CD4-positive, alpha-beta memory T cell (primary cell): ENCODE results near the gene ROCK1. TPM values are rescaled to one million over a fixed set of nuclear protein-coding genes. Genes with fewer than 3 reads are reported as not detected.
"Not testable (repeated sequence)": the region's sequence is repeated elsewhere in the genome, so short reads cannot be mapped to it uniquely, and the experiment has no call there.

Source experiments
- CTCF ChIA-PET: fragments of 350-600 bp; sonication (Branson Sonifier 250); formaldehyde crosslinking; loops from one replicate; lab custom pipeline; 2021; ENCODE audit warnings: inconsistent platforms; ENCODE audit not compliant: partially characterized antibody; lab: Charles Lee
- POLR2A ChIA-PET: fragments of 350-600 bp; sonication (Branson Sonifier 250); formaldehyde crosslinking; loops from one replicate; lab custom pipeline; 2021; ENCODE audit not compliant: partially characterized antibody; lab: Charles Lee
- DNase-seq, 5 donors: peaks; one replicate each; pipeline versions ENCODE4 v3.0.0 to v3.0.0-alpha.2; 2020 to 2022; ENCODE audit warnings: mixed read lengths in 1 of 5
- H3K27ac ChIP-seq: one replicate; pipeline ENCODE4 v1.7.0; 2013; ENCODE audit warnings: low read depth, low read length
- H3K27me3 ChIP-seq: 2 replicates; pipeline ENCODE4 v1.7.0; 2013; ENCODE audit warnings: mild to moderate bottlenecking, low read length, moderate library complexity; ENCODE audit not compliant: insufficient read depth
- H3K36me3 ChIP-seq: 2 replicates; pipeline ENCODE4 v1.7.0; 2013; ENCODE audit warnings: mild to moderate bottlenecking, low read length, moderate library complexity; ENCODE audit not compliant: insufficient read depth
- H3K4me1 ChIP-seq: 2 replicates; pipeline ENCODE4 v1.7.0; 2013; ENCODE audit warnings: mild to moderate bottlenecking, low read length, moderate library complexity; ENCODE audit not compliant: insufficient read depth
- H3K4me3 ChIP-seq, 2 donors: one replicate each; pipeline ENCODE4 v1.7.0; 2013; ENCODE audit warnings: low read length in 2 of 2, mild to moderate bottlenecking in 1 of 2
- H3K9me3 ChIP-seq, 2 donors: one replicate each; pipeline ENCODE4 v1.7.0; 2013; ENCODE audit warnings: low read length in 2 of 2, control low read depth in 1 of 2; ENCODE audit not compliant: control insufficient read depth in 1 of 2
- H3K27ac Mint-ChIP-seq, 7 donors: one replicate each; pipeline ENCODE4 v1.8.0; 2020 to 2021; ENCODE audit warnings: mixed read lengths in 7 of 7, mild to moderate bottlenecking in 6 of 7, inconsistent platforms in 3 of 7, moderate library complexity in 3 of 7
- H3K27me3 Mint-ChIP-seq, 2 donors: one replicate each; pipeline ENCODE4 v1.8.0; 2020 to 2021; ENCODE audit warnings: mixed read lengths in 2 of 2
- H3K36me3 Mint-ChIP-seq, 2 donors: one replicate each; pipeline ENCODE4 v1.8.0; 2020 to 2021; ENCODE audit warnings: mixed read lengths in 2 of 2, inconsistent platforms in 1 of 2, mild to moderate bottlenecking in 1 of 2
- H3K4me1 Mint-ChIP-seq, 4 donors: one replicate each; pipeline ENCODE4 v1.8.0; 2020 to 2021; ENCODE audit warnings: mixed read lengths in 4 of 4, mild to moderate bottlenecking in 1 of 4
- H3K4me3 Mint-ChIP-seq, 8 donors: one replicate each; pipeline ENCODE4 v1.8.0; 2020 to 2021; ENCODE audit warnings: mixed read lengths in 8 of 8, mild to moderate bottlenecking in 7 of 8, moderate library complexity in 6 of 8, inconsistent platforms in 3 of 8
- H3K9me3 Mint-ChIP-seq, 8 donors: one replicate each; pipeline ENCODE4 v1.8.0; 2020 to 2021; ENCODE audit warnings: mixed read lengths in 8 of 8, mild to moderate bottlenecking in 5 of 8, inconsistent platforms in 3 of 8, moderate library complexity in 1 of 8
- intact Hi-C: fragments of 100-400 bp; cut with micrococcal nuclease; formaldehyde crosslinking; loops from one replicate; pipeline ENCODE4 v1.15.1; 2023
- polyA plus RNA-seq, 2 donors: library from polyadenylated mRNA; unstranded; fragments of 300-500 nt; fragmentation: Illumina TruSeq; gene quantifications; one replicate each; pipeline ENCODE4 v1.2.3, GENCODE V29; 2021
- total RNA-seq, 2 experiments: library from RNA; stranded (reverse); gene quantifications; one replicate each; pipeline ENCODE4 v1.2.3, GENCODE V29; 2021

Gene ROCK1
- total and polyA plus RNA-seq, 4 experiments from 2014 or later, result 13.0 to 82.8 (median 66.5) TPM

GRCh38 chr18:21040466-21040865 lies 71.1 kb downstream of the ROCK1 start:
- intact Hi-C loops, result no loop called here
- Mint-ChIP-seq H3K36me3 (peaks cover 30 to 43% of the 10 kb centered on the region in 2 donors), H3K27me3 (no peaks in the 10 kb centered on the region), H3K4me3 (no peak overlapping the region), H3K4me1 (peaks cover 9 to 16% (median 11%) of the 10 kb centered on the region in 4 donors), H3K9me3 (no peaks in the 10 kb centered on the region), H3K27ac (peak overlapping the region in 1 of 7 donors; percentile 23)
- Histone ChIP-seq H3K36me3 (peaks cover 10% of the 10 kb centered on the region), H3K4me1 (peaks cover 10% of the 10 kb centered on the region), H3K4me3 (no peak overlapping the region), H3K27me3 (no peaks in the 10 kb centered on the region), H3K9me3 (no peaks in the 10 kb centered on the region), H3K27ac (no peak overlapping the region)
- ChIA-PET CTCF (no interaction called here), POLR2A (no interaction called here)
- no peak for DNase-seq

DNA sequence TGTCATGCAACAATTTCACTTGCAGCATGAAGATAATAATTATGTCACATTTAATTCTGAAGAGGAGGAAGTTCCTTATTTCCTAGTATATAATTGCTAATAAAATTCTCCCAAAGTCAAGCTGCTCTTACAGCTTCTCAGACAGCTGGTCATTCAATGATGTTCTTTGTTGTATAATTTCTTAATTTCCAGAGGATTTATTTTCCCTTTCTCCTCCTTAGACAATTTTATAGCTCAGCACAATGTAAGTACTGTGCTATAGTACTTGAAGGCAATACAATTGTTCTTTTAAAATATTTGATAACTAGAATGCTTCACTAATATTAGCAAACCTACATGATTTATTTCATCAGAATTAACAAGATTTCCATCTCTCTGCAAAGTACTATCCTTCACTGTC lies 73.4 kb downstream of the ROCK1 start:
- Histone ChIP-seq H3K4me3 (no peak overlapping the region), H3K36me3 (peaks cover 10% of the 10 kb centered on the region), H3K9me3 (no peaks in the 10 kb centered on the region), H3K27ac (no peak overlapping the region), H3K27me3 (no peaks in the 10 kb centered on the region), H3K4me1 (no peaks in the 10 kb centered on the region)
- Mint-ChIP-seq H3K4me1 (peaks cover 7 to 14% (median 8%) of the 10 kb centered on the region in 4 donors), H3K9me3 (peaks cover 0 to 2% (median 0%) of the 10 kb centered on the region in 8 donors), H3K27ac (peak overlapping the region in 1 of 7 donors; percentile 13), H3K4me3 (no peak overlapping the region), H3K27me3 (no peaks in the 10 kb centered on the region), H3K36me3 (peaks cover 40 to 43% of the 10 kb centered on the region in 2 donors)
- ChIA-PET CTCF (no interaction called here), POLR2A (no interaction called here)
- no peak for DNase-seq
- intact Hi-C loops, result no loop called here

DNA sequence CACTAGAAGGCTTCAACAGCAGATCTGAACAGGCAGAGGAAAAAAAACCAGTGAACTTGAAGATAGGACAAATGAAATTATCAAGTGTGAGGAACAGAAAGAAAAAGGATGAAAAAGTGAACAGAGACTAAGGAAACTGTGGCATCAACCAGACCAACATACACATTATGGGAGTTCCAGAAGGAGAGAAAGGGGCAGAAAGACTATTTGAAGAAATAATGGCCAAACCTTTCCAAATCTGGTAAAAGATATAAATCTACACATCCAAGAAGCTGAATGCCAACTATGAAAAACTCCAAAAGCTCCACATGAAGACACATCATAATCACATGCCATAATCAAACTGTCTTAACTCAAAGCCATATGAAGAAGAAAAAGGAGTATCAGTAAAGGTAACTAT lies 79.8 kb downstream of the ROCK1 start:
- H3K27ac ChIP-seq, result no peak overlapping the region
- H3K9me3 ChIP-seq, result no peaks in the 10 kb centered on the region
- H3K27ac Mint-ChIP-seq, result peak overlapping the region in 2 of 7 donors; percentile 24 to 44
- peaks cover 16% of the 10 kb centered on the region for H3K36me3 ChIP-seq
- ChIA-PET POLR2A (no interaction called here), CTCF (no interaction called here)
- DNase-seq, result no peak
- H3K27me3 Mint-ChIP-seq, result no peaks in the 10 kb centered on the region
- H3K9me3 Mint-ChIP-seq, result peaks cover 0 to 13% (median 8%) of the 10 kb centered on the region in 8 donors
- H3K4me3 Mint-ChIP-seq, result no peak overlapping the region
- H3K36me3 Mint-ChIP-seq, result peaks cover 49 to 53% of the 10 kb centered on the region in 2 donors
- intact Hi-C loops, result no loop called here
- peaks cover 13 to 23% (median 18%) of the 10 kb centered on the region in 4 donors for H3K4me1 Mint-ChIP-seq
- H3K27me3 ChIP-seq, result no peaks in the 10 kb centered on the region
- no peaks in the 10 kb centered on the region for H3K4me1 ChIP-seq
- H3K4me3 ChIP-seq, result no peak overlapping the region

GRCh38 chr18:21018257-21018656 lies 93.4 kb downstream of the ROCK1 start:
- H3K27me3 ChIP-seq, POLR2A ChIA-PET, H3K4me3 Mint-ChIP-seq, H3K9me3 Mint-ChIP-seq, H3K4me3 ChIP-seq, H3K27me3 Mint-ChIP-seq, H3K27ac Mint-ChIP-seq, intact Hi-C loops, DNase-seq, H3K9me3 ChIP-seq, H3K27ac ChIP-seq, CTCF ChIA-PET, H3K4me1 ChIP-seq: not testable (repeated sequence)
- H3K36me3 ChIP-seq, result peaks cover 27% of the 10 kb centered on the region
- Mint-ChIP-seq H3K4me1 (peaks cover 5 to 12% (median 7%) of the 10 kb centered on the region in 4 donors), H3K36me3 (peaks cover 57 to 60% of the 10 kb centered on the region in 2 donors)

DNA sequence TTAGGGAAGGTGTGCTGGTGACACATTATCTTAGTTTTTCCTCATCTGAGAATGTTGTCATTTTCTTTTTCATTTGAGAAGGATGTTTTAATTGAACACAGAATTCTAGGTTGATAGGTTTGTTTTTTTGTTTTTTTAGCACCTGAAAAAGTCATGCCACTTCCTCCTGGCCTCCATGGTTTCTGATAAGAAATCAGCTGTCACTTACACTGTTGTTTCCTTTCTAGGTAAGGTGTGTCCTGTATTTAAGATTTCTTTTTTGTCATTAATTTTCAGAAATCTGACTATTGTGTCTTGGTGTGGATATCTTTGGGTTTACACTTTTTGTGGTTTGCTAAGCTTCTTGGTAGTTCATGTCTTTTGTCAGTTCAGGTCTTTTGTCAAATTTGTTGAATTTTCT lies 99.3 kb downstream of the ROCK1 start:
- Mint-ChIP-seq H3K27me3 (no peaks in the 10 kb centered on the region), H3K9me3 (peaks cover 0 to 16% (median 9%) of the 10 kb centered on the region in 8 donors), H3K36me3 (peaks cover 70 to 79% of the 10 kb centered on the region in 2 donors), H3K4me3 (peak overlapping the region in 1 of 8 donors; percentile 40), H3K4me1 (peaks cover 7 to 14% (median 8%) of the 10 kb centered on the region in 4 donors), H3K27ac (peak overlapping the region in 3 of 7 donors; percentile 13 to 62 (median 57))
- no peaks in the 10 kb centered on the region for H3K9me3 ChIP-seq
- H3K27ac ChIP-seq, result no peak overlapping the region
- POLR2A ChIA-PET, result no interaction called here
- intact Hi-C loops, result loop anchor here (5.0 kb wide), 1 partner anchor 45 kb away; no protein-coding TSS in a partner anchor
- no peak for DNase-seq
- H3K27me3 ChIP-seq, result no peaks in the 10 kb centered on the region
- CTCF ChIA-PET, result no interaction called here
- H3K4me1 ChIP-seq, result no peaks in the 10 kb centered on the region
- H3K36me3 ChIP-seq, result peaks cover 36% of the 10 kb centered on the region
- no peak overlapping the region for H3K4me3 ChIP-seq

DNA sequence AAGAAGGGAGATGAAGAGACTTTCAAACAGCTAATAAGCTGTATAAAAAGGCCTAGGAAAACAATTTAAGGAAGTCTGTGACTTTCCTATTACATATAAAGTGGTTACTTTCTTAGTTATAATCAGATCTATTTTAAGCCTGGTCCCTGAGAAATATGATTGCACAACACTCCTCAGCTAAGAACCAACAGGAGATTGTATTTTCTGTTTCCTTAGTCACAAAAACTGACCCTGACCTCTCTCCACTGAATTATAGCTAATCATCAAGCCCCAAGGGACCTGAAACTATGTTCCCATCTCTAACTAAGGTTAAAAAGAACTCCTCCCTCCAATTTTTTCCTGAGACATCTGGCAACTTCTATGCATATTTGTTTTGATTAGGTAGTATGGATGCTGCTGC lies 106.9 kb downstream of the ROCK1 start:
- no peak overlapping the region for H3K4me3 ChIP-seq
- no peak for DNase-seq
- Mint-ChIP-seq H3K27me3 (no peaks in the 10 kb centered on the region), H3K4me1 (peaks cover 5 to 17% (median 9%) of the 10 kb centered on the region in 4 donors), H3K9me3 (no peaks in the 10 kb centered on the region), H3K27ac (peak overlapping the region in 2 of 7 donors; percentile 10 to 47), H3K36me3 (peaks cover 49 to 64% of the 10 kb centered on the region in 2 donors), H3K4me3 (no peak overlapping the region)
- H3K27me3 ChIP-seq, result no peaks in the 10 kb centered on the region
- H3K4me1 ChIP-seq, result no peaks in the 10 kb centered on the region
- no peaks in the 10 kb centered on the region for H3K9me3 ChIP-seq
- ChIA-PET CTCF (interaction anchor here (1.1 kb wide), 1 partner anchor 20 kb away, joined by 3 read pairs; no protein-coding TSS in a partner anchor), POLR2A (no interaction called here)
- H3K36me3 ChIP-seq, result peaks cover 26% of the 10 kb centered on the region
- intact Hi-C loops, result no loop called here
- H3K27ac ChIP-seq, result no peak overlapping the region

- Histone ChIP-seq H3K4me3 (no peak overlapping the region), H3K27ac (no peak overlapping the region), H3K27me3 (no peaks in the 10 kb centered on the region), H3K36me3 (peaks cover 21% of the 10 kb centered on the region), H3K4me1 (peaks cover 14% of the 10 kb centered on the region), H3K9me3 (no peaks in the 10 kb centered on the region)
- CTCF ChIA-PET, result no interaction called here
- Mint-ChIP-seq H3K36me3 (peaks cover 48 to 72% of the 10 kb centered on the region in 2 donors), H3K4me1 (peaks cover 25 to 44% (median 33%) of the 10 kb centered on the region in 4 donors), H3K4me3 (no peak overlapping the region), H3K27me3 (no peaks in the 10 kb centered on the region), H3K9me3 (no peaks in the 10 kb centered on the region), H3K27ac (no peak overlapping the region)
- DNase-seq, result no peak
- POLR2A ChIA-PET, result no interaction called here
- intact Hi-C loops, result no loop called here
Measured at GRCh38 chr18:21000667-21001066, 110.9 kb downstream of the ROCK1 start.
